ENCODE results near the gene CCL18. TPM values are rescaled to one million over a fixed set of nuclear protein-coding genes. Genes with fewer than 3 reads are reported as not detected.
"Not testable (repeated sequence)": the region's sequence is repeated elsewhere in the genome, so short reads cannot be mapped to it uniquely, and the experiment has no call there.

CCL18 gene
- total and polyA plus RNA-seq, 2 of the 8 experiments (the other 6 are each of a cell fraction or from before 2014, with no cell fraction given), result not detected

- H3K79me2 ChIP-seq (ENCODE audit: control insufficient read depth in 1 of 2, insufficient read depth in 2 of 2, low read length in 2 of 2); H3K14ac ChIP-seq (ENCODE audit: insufficient read length); H3K23ac ChIP-seq (ENCODE audit: insufficient read length); CTCF ChIA-PET (ENCODE audit: partially characterized antibody); H3K9ac ChIP-seq (replicated peaks in 1 of 4; ENCODE audit: extremely low read depth in 1 of 4, low read depth in 3 of 4, low read length in 3 of 4); POLR2A ChIA-PET (ENCODE audit: partially characterized antibody); H4K20me1 ChIP-seq (replicated peaks in 1 of 2; ENCODE audit: control insufficient read depth in 1 of 2, insufficient read depth in 2 of 2, low read length in 2 of 2); H2BK20ac ChIP-seq (ENCODE audit: low read length); H2BK12ac ChIP-seq (ENCODE audit: low read depth, low read length); H2BK120ac ChIP-seq (replicated peaks; ENCODE audit: low read depth, low read length); H3K4ac ChIP-seq (replicated peaks; ENCODE audit: insufficient read length, low read depth, low read length); H3K27me3 ChIP-seq (replicated peaks in 1 of 4; ENCODE audit: control insufficient read depth in 3 of 4, extremely low read depth in 1 of 4, insufficient read depth in 3 of 4, low read length in 3 of 4); DNase-seq (ENCODE audit: low read depth in 1 of 2, low spot score in 2 of 2); H2BK15ac ChIP-seq (ENCODE audit: low read length); H4K91ac ChIP-seq (replicated peaks; ENCODE audit: insufficient read length, low read length); H4K8ac ChIP-seq (ENCODE audit: extremely low read depth, insufficient read depth, low read length); H4K5ac ChIP-seq (ENCODE audit: insufficient read length, low read depth, low read length); H3K4me2 ChIP-seq (ENCODE audit: insufficient read depth in 1 of 2, low read depth in 2 of 2, low read length in 2 of 2); H3K23me2 ChIP-seq (ENCODE audit: low read depth, low read length); H2BK5ac ChIP-seq (ENCODE audit: low read depth, low read length); H3K4me1 ChIP-seq (replicated peaks in 1 of 4; ENCODE audit: control insufficient read depth in 3 of 4, insufficient read depth in 4 of 4, low read length in 3 of 4); H3K27ac ChIP-seq (ENCODE audit: low read depth, low read length); H3K36me3 ChIP-seq (ENCODE audit: control insufficient read depth in 2 of 4, insufficient read depth in 4 of 4, low read length in 3 of 4); H3K18ac ChIP-seq (ENCODE audit: extremely low read depth, low read length); FAIRE-seq; H3K56ac ChIP-seq (replicated peaks; ENCODE audit: insufficient read length, low read depth, low read length); H2AK5ac ChIP-seq (ENCODE audit: low read depth, low read length); H3K4me3 ChIP-seq (ENCODE audit: extremely low read depth in 1 of 4, insufficient read depth in 2 of 4, low read depth in 3 of 4, low read length in 4 of 4); H3K79me1 ChIP-seq (ENCODE audit: low read depth, low read length); H3K9me3 ChIP-seq (ENCODE audit: insufficient read depth in 2 of 2, low read depth in 1 of 2, low read length in 1 of 2); H2AFZ ChIP-seq (ENCODE audit: low read length): not testable (repeated sequence)
- 85% methylated on average over 5 of the region's 5 CpGs; no CpG with 5 or more reads in 1 of the 2 experiments for WGBS, 2 experiments (ENCODE audit: extremely low coverage in 1 of 2, insufficient coverage in 1 of 2, insufficient read length in 1 of 2, insufficient replicate concordance in 2 of 2, low coverage in 1 of 2, low lambda C conversion rate in 2 of 2, missing lambda C conversion rate in 1 of 2)
Observed at GRCh38 chr17:36081681-36082471, 17.8 kb downstream of the CCL18 start.

Data from H1 (cell line).